Body of pancreas (tissue), 4 donors: ENCODE results near the gene YY1AP1.

Experiments used
- CTCF ChIP-seq, 7 experiments: fragments of 450-650 bp in 4 of 7; fragments of 200-600 bp in 3 of 7; sonication (generic) in 3 of 7; IDR thresholded peaks; one replicate each; pipeline ENCODE4 v1.5.1; 2016 to 2019; ENCODE audit warnings: antibody characterized with exemption in 7 of 7
- POLR2A ChIP-seq, 3 donors: fragments of 450-650 bp; IDR thresholded peaks; one replicate each; pipeline ENCODE4 v1.6.1; 2016; ENCODE audit warnings: antibody characterized with exemption in 3 of 3, mild to moderate bottlenecking in 2 of 3

GRCh38 chr1:155688324-155689080, at the start of gene YY1AP1:
- TF ChIP-seq CTCF (IDR thresholded peaks at IDR 0.05) (peak in 3 of 7 experiments; percentile 7 to 28 (median 14)), POLR2A (IDR thresholded peaks at IDR 0.05) (peak; percentile 35 to 89 (median 76))
